B cell (primary cell): ENCODE measurements around the gene KIF21A. TPM values are rescaled to one million over a fixed set of nuclear protein-coding genes. Genes with fewer than 3 reads are reported as not detected.

Experiments
- ATAC-seq: fragments of 200-7000 bp; cut with Tn5 transposase; one replicate; pipeline ENCODE4 v1.10.0; 2021; ENCODE audit warnings: low read depth, mild to moderate bottlenecking, moderate number of reproducible peaks, moderate library complexity
- CTCF ChIA-PET: fragments of 350-600 bp; sonication (Branson Sonifier 250); formaldehyde crosslinking; loops from one replicate; lab custom pipeline; 2021; ENCODE audit warnings: antibody characterized with exemption, inconsistent platforms; lab: Charles Lee
- POLR2A ChIA-PET: fragments of 350-600 bp; sonication (Branson Sonifier 250); formaldehyde crosslinking; loops from one replicate; lab custom pipeline; 2021; ENCODE audit warnings: antibody characterized with exemption; lab: Charles Lee
- DNase-seq: peaks from one replicate; pipeline ENCODE4 v3.0.0; 2013
- H2AFZ ChIP-seq: 2 replicates; pipeline ENCODE4 v1.6.1; 2012; ENCODE audit warnings: mild to moderate bottlenecking, low read depth, low read length; ENCODE audit not compliant: insufficient read depth, poor library complexity, severe bottlenecking
- H3K27ac ChIP-seq, 2 donors: 1 replicate in 1 of 2; 2 replicates in 1 of 2; pipeline ENCODE4 v1.5.1; 2012 to 2013; ENCODE audit warnings: low read length in 2 of 2, mild to moderate bottlenecking in 2 of 2, moderate library complexity in 1 of 2
- H3K27me3 ChIP-seq, 4 experiments: fragments of 200-600 bp in 1 of 4; sonication (generic) in 1 of 4; replicated peaks in 1 of 4; 1 replicate in 2 of 4; 2 replicates in 2 of 4; pipeline versions ENCODE4 v1.6.1 to v1.7.0; 2013 to 2016; ENCODE audit warnings: low read length in 3 of 4, mild to moderate bottlenecking in 2 of 4, mixed read lengths in 1 of 4, moderate library complexity in 1 of 4; ENCODE audit not compliant: insufficient read depth in 4 of 4, control insufficient read depth in 3 of 4; ENCODE audit errors: control extremely low read depth in 1 of 4
- H3K36me3 ChIP-seq, 2 experiments: replicated peaks in 1 of 2; 1 replicate in 1 of 2; 2 replicates in 1 of 2; pipeline versions ENCODE4 v1.6.1 to v1.7.1; 2013; ENCODE audit warnings: low read length in 1 of 2; ENCODE audit not compliant: insufficient read depth in 2 of 2, control insufficient read depth in 1 of 2; ENCODE audit errors: control extremely low read depth in 1 of 2, extremely low read depth in 1 of 2
- H3K4me1 ChIP-seq, 2 donors: fragments of 200-600 bp in 1 of 2; sonication (generic) in 1 of 2; 1 replicate in 1 of 2; 2 replicates in 1 of 2; pipeline versions ENCODE4 v1.5.1 to v1.6.1; 2013 to 2017; ENCODE audit warnings: low read length in 2 of 2; ENCODE audit not compliant: control insufficient read depth in 2 of 2, insufficient read depth in 2 of 2
- H3K4me2 ChIP-seq: replicated peaks from 2 replicates; pipeline ENCODE3; 2012; ENCODE audit warnings: mild to moderate bottlenecking, low read depth, low read length; ENCODE audit not compliant: poor library complexity, severe bottlenecking
- H3K4me3 ChIP-seq, 5 experiments: fragments of 200-600 bp in 1 of 5; sonication (generic) in 1 of 5; 1 replicate in 3 of 5; 2 replicates in 2 of 5; pipeline versions ENCODE4 v1.5.1 to v1.7.0; 2011 to 2016; ENCODE audit warnings: low read length in 4 of 5, mild to moderate bottlenecking in 4 of 5, low read depth in 2 of 5, control low read depth in 1 of 5, moderate library complexity in 1 of 5; ENCODE audit not compliant: insufficient read depth in 1 of 5; ENCODE audit errors: control extremely low read depth in 1 of 5, extremely low read depth in 1 of 5
- H3K79me2 ChIP-seq: fragments of 200-600 bp; sonication (generic); one replicate; pipeline ENCODE4 v1.6.0; 2016; ENCODE audit warnings: low read length; ENCODE audit not compliant: control insufficient read depth, insufficient read depth
- H3K9ac ChIP-seq: fragments of 200-600 bp; sonication (generic); 2 replicates; pipeline ENCODE4 v1.6.1; 2017; ENCODE audit warnings: mild to moderate bottlenecking, low read length, moderate library complexity
- H3K9me3 ChIP-seq, 3 donors: one replicate each; pipeline versions ENCODE4 v1.6.1 to v1.7.1; 2013; ENCODE audit warnings: low read length in 2 of 3; ENCODE audit not compliant: control insufficient read depth in 2 of 3, insufficient read depth in 1 of 3; ENCODE audit errors: control extremely low read depth in 1 of 3
- H4K20me1 ChIP-seq: 2 replicates; pipeline ENCODE4 v1.6.0; 2012; ENCODE audit warnings: mild to moderate bottlenecking, low read length; ENCODE audit not compliant: insufficient read depth, control insufficient read depth, poor library complexity, severe bottlenecking
- H3K27ac Mint-ChIP-seq: one replicate; pipeline ENCODE4 v1.8.0; 2021; ENCODE audit warnings: mixed read lengths
- H3K27me3 Mint-ChIP-seq: one replicate; pipeline ENCODE4 v1.8.0; 2021; ENCODE audit warnings: mixed read lengths
- H3K4me1 Mint-ChIP-seq: one replicate; pipeline ENCODE4 v1.8.0; 2021; ENCODE audit warnings: mixed read lengths
- H3K4me3 Mint-ChIP-seq: one replicate; pipeline ENCODE4 v1.8.0; 2021; ENCODE audit warnings: mixed read lengths
- H3K9me3 Mint-ChIP-seq: one replicate; pipeline ENCODE4 v1.8.0; 2022; ENCODE audit warnings: mixed read lengths; ENCODE audit not compliant: insufficient read depth
- CTCF ChIP-seq: fragments of 200-600 bp; IDR thresholded peaks from one replicate; pipeline ENCODE4 v1.8.0; 2022; ENCODE audit warnings: antibody characterized with exemption, mild to moderate bottlenecking
- EZH2 ChIP-seq: IDR thresholded peaks from 2 replicates; pipeline ENCODE4 v1.6.1; 2012; ENCODE audit warnings: borderline replicate concordance, low read depth, mild to moderate bottlenecking, moderate library complexity, low read length; ENCODE audit not compliant: insufficient read depth, poor library complexity, severe bottlenecking
- WGBS: methylation state at CpG from one replicate; pipeline ENCODE4 v1.1.5; 2013; ENCODE audit warnings: missing lambda C conversion rate; ENCODE audit not compliant: insufficient coverage; 5-methylcytosine and 5-hydroxymethylcytosine counted together
- intact Hi-C: fragments of 100-400 bp; cut with micrococcal nuclease; formaldehyde crosslinking; loops from one replicate; pipeline ENCODE4 v1.10.0; 2022
- polyA plus RNA-seq: library from polyadenylated mRNA; depleted of rRNA; stranded (reverse); fragments of >200 nt; gene quantifications from 2 replicates; pipeline ENCODE4 v1.2.3, GENCODE V29; 2012
- total RNA-seq, 2 donors: library from RNA; stranded (reverse); fragments of 120-200 nt in 1 of 2; gene quantifications; 1 replicate in 1 of 2; 2 replicates in 1 of 2; pipeline versions ENCODE4 v1.2.3 to v1.2.4, GENCODE V29; 2013 to 2022

The KIF21A gene
- total and polyA plus RNA-seq, 2 donors (not counting 1 experiment from before 2014, with no cell fraction given): 0.33 to 2.2 TPM

GRCh38 chr12:39441189-39441962 is 1.5 kb downstream of the KIF21A start:
- no peaks in the 10 kb centered on the region for H3K9me3 Mint-ChIP-seq
- no peaks in the 10 kb centered on the region for H3K79me2 ChIP-seq
- H3K27me3 ChIP-seq: peaks cover 0 to 14% (median 5%) of the 10 kb centered on the region in 4 experiments
- ATAC-seq (no peak), DNase-seq (no peak)
- no peak overlapping the region for H3K4me3 ChIP-seq
- no peaks in the 10 kb centered on the region for H3K36me3 ChIP-seq
- no peaks in the 10 kb centered on the region for H4K20me1 ChIP-seq
- H3K27me3 Mint-ChIP-seq: peaks cover 40% of the 10 kb centered on the region
- WGBS: no CpG with 5 or more reads among the region's 5 CpGs
- H3K4me1 ChIP-seq: peaks cover 11 to 14% of the 10 kb centered on the region in 2 donors
- no peak overlapping the region for H2AFZ ChIP-seq
- CTCF ChIA-PET: no interaction called here
- H3K9ac ChIP-seq: no peak overlapping the region
- no peak overlapping the region for H3K4me2 ChIP-seq
- H3K9me3 ChIP-seq: no peaks in the 10 kb centered on the region
- peaks cover 14% of the 10 kb centered on the region for H3K4me1 Mint-ChIP-seq
- POLR2A ChIA-PET: no interaction called here
- TF ChIP-seq EZH2 (no peak), CTCF (no peak)
- H3K4me3 Mint-ChIP-seq: peak overlapping the region; percentile 88
- intact Hi-C loops: no loop called here
- no peak overlapping the region for H3K27ac ChIP-seq
- no peak overlapping the region for H3K27ac Mint-ChIP-seq

- POLR2A ChIA-PET: no interaction called here
- Histone ChIP-seq H3K9me3 (no peaks in the 10 kb centered on the region), H3K4me3 (no peak overlapping the region), H3K79me2 (no peaks in the 10 kb centered on the region), H3K27me3 (peaks cover 0 to 14% (median 5%) of the 10 kb centered on the region in 4 experiments), H3K27ac (no peak overlapping the region), H3K4me2 (no peak overlapping the region), H2AFZ (no peak overlapping the region), H3K36me3 (no peaks in the 10 kb centered on the region), H4K20me1 (no peaks in the 10 kb centered on the region), H3K9ac (no peak overlapping the region), H3K4me1 (peaks cover 11 to 14% of the 10 kb centered on the region in 2 donors)
- no peak for ATAC-seq
- Mint-ChIP-seq H3K4me1 (peaks cover 14% of the 10 kb centered on the region), H3K27ac (no peak overlapping the region), H3K4me3 (no peak overlapping the region), H3K9me3 (no peaks in the 10 kb centered on the region), H3K27me3 (peaks cover 40% of the 10 kb centered on the region)
- DNase-seq: no peak
- intact Hi-C loops: no loop called here
- CTCF ChIA-PET: no interaction called here
- 86% methylated on average over 1 of the region's 2 CpGs for WGBS
- TF ChIP-seq EZH2 (no peak), CTCF (no peak)
Observed at GRCh38 chr12:39440781-39441180, 2.1 kb downstream of the KIF21A start.
